OCI-LY3 (cell line): ENCODE results near the gene AGRP.

Source experiments
- EZH2phosphoT487 ChIP-seq: fragments of 200-600 bp; shearing (Covaris generic); IDR thresholded peaks from 2 replicates; pipeline ENCODE4 v1.6.1; 2018; ENCODE audit warnings: antibody characterized with exemption, mixed run types, low read depth
- TF ChIP-seq, protein P1 (sequence below): fragments of 200-600, 300-600 bp; sonication (generic); IDR thresholded peaks from 2 replicates; pipeline ENCODE4 v1.5.1; 2014; ENCODE audit warnings: antibody characterized with exemption, low read length, low read depth

DNA sequence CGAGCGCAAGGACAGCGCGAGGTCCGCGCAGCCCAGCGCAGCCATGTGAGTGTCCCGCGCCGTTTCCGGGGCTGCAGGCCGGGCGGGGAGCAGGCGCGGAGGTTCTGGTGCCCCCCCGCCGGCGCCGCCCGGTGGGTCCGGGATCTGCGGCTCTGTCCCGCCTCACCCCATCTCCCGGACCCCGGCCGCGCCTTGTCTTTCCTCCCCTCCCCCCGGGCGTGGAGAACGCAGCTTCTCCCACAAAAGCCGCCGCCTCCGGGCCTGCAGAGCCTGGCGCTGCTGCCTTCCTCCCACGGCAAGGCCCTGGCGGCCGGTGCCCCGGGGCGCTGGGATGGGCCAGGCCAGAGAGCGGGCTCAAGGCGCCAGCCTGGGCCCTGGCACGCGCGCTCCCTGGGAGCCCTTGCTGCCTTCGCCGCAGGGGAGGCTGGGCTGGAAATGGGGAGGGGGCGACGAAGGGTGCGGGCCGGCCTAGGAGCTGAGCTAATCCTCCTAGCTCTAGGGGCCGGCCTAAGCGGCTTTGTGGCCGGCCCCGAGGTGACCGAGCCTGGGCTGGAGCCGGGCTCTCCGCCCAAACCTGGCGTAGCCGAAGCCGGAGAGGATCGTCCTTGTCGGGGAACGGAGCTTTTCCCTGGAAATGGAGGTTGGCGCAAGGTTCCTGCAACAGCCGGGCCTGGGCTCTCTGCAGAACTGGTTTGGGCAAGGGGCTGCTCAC lies 45.7 kb upstream of the AGRP start:
- no peak for TF ChIP-seq EZH2phosphoT487
- TF ChIP-seq, protein P1, sequence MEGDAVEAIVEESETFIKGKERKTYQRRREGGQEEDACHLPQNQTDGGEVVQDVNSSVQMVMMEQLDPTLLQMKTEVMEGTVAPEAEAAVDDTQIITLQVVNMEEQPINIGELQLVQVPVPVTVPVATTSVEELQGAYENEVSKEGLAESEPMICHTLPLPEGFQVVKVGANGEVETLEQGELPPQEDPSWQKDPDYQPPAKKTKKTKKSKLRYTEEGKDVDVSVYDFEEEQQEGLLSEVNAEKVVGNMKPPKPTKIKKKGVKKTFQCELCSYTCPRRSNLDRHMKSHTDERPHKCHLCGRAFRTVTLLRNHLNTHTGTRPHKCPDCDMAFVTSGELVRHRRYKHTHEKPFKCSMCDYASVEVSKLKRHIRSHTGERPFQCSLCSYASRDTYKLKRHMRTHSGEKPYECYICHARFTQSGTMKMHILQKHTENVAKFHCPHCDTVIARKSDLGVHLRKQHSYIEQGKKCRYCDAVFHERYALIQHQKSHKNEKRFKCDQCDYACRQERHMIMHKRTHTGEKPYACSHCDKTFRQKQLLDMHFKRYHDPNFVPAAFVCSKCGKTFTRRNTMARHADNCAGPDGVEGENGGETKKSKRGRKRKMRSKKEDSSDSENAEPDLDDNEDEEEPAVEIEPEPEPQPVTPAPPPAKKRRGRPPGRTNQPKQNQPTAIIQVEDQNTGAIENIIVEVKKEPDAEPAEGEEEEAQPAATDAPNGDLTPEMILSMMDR, result no peak
